Neural progenitor cell (in vitro differentiated cells): ENCODE measurements around the gene ABCG2.

ENCODE experiments used
- CTCF ChIP-seq: fragments of 200-600 bp; sonication (generic); IDR thresholded peaks from 2 replicates; pipeline ENCODE4 v1.5.1; 2017; ENCODE audit warnings: antibody characterized with exemption, mild to moderate bottlenecking
- EZH2 ChIP-seq: fragments of 200-600 bp; sonication (generic); IDR thresholded peaks from 2 replicates; pipeline ENCODE4 v1.6.1; 2017; ENCODE audit warnings: antibody characterized with exemption, mild to moderate bottlenecking, moderate library complexity

- TF ChIP-seq EZH2: no peak
- TF ChIP-seq CTCF: no peak
Measured at GRCh38 chr4:88204882-88205281, 46.4 kb upstream of the ABCG2 start.
